Stimulated activated CD8-positive, alpha-beta memory T cell treated with anti-CD3 and anti-CD28 coated beads, Interleukin-7, amount 100 ng/mL, for 48 hours (primary cell): Measurements from ENCODE around the gene NKG7.
"Not testable (repeated sequence)": the region's sequence is repeated elsewhere in the genome, so short reads cannot be mapped to it uniquely, and the experiment has no call there.

Source experiments
- DNase-seq, 2 donors: peaks; one replicate each; pipeline ENCODE4 v3.0.0-alpha.2; 2020; ENCODE audit warnings: low read depth in 1 of 2; ENCODE audit errors: extremely low read depth in 1 of 2

The NKG7 gene, protein sequence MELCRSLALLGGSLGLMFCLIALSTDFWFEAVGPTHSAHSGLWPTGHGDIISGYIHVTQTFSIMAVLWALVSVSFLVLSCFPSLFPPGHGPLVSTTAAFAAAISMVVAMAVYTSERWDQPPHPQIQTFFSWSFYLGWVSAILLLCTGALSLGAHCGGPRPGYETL

DNA sequence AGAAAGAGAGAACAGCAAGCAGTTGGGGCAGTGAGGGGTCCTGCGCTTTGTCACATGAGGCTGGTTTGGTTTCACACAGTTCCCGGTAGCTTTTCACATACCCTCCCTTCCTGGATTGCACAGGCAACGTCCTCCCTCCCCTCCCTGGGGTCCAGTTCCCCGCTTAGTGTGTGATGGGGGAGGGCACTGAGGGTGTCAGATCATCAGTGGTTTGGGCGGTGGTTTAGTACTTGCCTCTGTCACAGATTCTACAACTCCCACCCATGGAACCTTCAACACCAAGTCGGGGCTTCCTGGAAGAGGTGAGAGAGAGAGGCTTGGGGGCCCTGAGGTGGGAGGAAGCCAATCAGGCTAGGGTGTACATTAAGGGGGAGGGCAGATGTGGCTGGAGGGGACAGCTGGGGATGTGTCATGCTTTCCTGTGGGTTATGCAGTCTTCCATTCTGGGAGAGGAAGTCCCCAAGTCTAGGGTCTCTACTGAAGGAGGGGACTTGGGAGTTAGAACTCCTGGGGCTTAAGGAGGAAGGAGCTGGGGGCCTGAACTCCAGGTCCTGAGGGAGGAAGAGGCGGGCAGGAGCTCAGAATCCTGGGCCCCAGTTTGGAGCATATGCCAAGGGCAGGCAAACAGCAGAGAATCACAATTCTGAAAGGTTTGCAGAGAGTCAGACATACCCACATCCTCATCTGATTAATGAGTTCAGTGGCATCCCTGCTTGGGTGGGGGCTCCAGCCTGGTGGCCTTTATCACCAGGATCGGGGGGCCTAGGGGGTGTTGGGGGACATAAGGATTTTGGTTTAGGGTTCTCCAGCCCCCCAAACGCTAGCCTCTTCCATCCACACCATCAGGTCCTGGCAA is at the start of gene NKG7:
Gene NKG7, minus strand, starts transcription at position 6 of the 856 bp plus-strand sequence. CDS start 119 bp downstream, outside the sequence.
- DNase-seq: peak; percentile 83 to 94

DNA sequence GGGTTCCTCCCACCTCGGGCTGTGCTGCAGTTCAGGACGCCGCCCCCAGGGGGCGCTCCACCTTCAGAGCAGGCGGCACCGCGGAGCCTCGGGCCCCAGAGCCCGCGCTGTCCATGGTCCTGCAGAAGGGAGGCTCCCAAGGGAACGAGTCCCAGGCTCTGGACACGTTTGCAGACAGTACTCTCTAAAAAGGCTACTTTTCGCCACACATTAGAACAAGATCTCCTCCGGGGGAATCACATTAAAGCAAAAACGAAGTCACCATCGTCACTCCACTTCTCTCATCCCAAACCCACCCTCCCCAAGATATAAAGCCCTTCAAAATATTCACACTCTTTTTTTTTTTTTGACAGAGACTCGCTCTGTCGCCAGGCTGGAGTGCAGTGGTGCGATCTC is 49.6 kb upstream of the NKG7 start:
- peak; percentile 72 to 74 for DNase-seq

DNA sequence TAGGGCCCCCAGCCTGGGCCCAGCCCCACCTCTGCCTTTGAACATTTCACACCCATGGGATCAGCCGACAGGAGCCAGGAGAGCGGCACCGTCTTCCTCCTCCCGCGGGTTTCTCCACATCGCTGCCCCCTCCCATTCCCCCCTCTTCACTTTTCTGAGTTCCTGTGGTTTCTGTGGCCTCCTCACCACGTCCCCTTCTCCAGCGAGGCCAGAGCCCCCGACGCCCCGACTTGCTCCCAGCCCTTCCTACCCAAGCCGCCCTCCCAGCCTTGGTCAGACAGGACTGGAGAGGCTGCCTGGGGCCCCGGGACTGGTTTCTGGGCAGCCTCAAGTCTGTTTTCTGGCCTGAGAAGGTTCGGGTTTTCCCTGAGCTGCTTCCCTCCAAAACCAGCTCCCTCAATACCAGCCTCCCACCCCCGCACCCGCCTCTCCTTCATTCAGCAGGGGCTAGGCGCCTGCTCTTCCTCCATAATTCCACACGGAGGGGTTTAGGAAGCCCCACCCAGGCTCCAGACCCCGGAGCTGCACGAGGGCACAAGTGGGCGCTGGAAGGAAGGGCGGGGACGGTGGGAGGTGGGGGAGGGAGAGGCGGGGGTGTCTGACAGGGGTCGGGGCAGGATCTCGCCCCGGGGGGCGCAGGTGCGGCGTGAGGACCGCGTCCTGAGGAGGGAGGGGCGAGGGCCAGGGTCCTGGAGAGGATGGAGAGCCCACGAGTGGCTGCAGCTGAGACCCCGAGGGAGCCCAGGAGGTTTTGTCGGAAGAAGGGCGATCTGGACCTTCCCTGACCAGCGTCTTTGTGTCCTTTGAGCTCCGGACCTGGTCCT is 49.0 kb upstream of the NKG7 start:
- DNase-seq: no peak

DNA sequence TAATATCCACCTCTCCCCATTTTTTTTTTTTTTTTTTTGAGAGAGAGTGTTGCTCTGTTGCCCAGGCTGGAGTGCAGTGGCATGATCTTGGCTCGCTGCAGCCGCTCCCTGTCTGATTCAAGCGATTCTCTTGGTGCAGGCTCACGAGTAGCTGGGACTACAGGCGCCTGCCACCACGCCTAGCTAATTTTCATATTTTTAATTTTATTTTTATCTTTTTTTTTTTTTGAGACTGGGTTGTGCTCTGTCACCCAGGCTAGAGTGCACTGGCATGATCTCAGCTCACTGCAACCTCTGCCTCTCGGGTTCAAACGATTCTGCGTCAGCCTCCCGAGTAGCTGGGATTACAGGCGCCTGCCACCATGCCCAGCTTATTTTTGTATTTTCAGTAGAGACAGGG is 48.1 kb upstream of the NKG7 start:
- not testable (repeated sequence) for DNase-seq

DNA sequence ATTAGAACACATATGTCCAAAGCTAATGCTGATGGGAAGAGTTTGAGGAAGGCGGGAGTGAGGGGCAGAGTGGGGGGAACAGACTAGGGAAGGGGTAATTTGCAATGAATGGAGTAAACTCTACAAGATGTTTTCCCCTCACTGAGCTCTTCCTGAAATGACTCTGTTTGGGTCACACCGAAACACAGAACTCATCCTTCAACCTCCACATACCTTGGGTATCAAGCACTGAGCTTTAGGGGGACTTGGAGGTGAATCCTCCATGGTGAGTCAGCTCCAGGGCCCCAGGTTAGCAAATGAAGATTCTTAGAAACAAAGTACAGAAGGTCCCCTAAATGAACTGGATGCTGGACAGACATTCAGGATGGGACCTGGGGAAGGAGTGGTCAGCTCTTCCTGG is 46.3 kb upstream of the NKG7 start:
- no peak for DNase-seq

DNA sequence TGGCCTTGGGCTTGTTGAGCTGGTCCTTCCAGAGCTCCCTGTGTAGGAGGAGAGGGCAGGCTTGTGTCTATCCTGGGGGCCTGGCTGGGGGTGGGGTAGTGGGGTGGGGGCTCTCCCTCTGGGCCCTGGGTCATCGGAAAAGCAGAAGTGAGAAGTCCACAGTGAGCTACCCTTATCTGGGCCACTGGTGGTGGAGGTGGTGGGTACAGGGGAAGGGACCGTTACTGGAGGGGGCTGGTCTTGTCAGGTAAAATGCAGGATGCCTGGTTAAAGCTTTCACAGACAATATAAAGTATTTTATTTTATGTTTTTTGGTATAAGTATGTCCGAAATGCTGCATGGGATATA is 45.3 kb upstream of the NKG7 start:
- DNase-seq: no peak

DNA sequence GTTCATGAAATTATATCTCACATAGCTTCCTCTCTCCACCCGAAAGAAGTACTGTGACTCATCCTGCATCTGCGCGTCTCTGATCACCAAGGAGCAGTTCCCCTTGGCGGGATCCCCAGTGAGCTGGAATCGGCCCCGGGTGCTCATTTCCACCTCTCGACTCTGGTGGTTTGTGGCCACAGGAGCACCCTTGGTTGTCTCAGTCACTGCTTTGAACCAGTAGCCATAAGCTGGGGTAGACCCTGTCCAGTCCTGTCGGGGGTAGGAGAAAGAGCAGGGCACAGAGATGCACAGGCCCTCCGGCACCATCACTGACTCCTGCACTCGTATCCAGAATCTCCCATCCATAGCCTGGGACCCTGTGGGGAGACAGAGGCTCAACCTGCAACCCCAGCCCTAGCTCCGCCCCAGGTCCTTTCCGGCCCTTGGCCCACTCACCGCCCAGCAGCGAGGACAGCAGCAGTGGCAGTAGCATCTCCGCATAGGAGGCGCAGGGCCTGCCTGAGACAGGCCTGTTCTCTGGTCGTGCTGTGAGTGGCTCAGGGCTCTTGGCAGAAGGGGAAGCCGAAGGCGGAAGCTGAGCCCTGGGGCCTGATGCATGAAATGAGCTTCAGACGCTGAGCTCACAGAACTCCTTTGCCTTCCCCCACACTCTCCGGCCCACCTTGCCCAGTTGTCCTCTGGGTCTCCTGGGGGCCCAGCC is 44.8 kb upstream of the NKG7 start, which contains the start of gene SIGLEC10:
Gene SIGLEC10, minus strand, starts transcription at position 536 of the 703 bp plus-strand sequence. Its CDS starts 61 bp downstream, at position 475.
- no peak for DNase-seq

DNA sequence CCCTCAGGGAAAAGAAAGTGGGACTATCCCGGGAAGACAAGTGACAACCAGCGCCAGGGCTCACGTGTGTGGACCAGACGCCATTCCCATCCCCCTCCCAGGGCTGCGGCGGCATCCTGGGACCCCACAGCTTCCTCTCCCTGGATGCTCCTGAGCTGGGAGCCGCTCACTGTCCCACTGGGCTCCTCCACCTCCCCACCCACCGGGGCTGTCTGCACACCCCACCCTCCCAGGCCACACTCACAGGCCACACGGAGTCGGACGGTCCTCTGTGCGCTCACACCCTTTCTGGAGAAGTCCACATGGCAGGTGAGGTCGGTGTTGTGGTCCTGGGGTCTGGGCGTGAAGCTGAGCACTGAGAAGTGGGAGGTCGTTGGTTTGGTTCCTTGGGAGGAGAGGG is 44.0 kb upstream of the NKG7 start:
- DNase-seq: not testable (repeated sequence)

DNA sequence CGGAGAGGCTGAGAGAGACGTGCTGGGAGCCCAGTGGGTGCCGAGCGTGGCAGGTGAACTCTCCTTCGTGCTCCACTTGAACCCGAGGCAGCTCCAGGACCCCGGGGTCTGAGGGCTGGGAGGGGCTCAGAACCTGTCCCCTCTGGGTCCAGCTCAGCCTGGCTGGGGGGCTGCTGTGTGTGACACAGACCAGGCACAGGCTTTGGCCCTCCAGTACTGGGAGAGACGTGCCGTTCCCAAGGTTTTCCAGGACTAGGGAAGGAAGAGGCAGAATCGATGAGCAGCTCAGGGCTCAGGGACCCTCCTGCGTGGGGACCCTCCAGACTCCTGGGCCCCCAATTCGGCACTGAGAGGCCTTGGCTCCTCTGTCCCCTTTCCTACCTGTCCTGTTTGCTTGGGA is 42.7 kb upstream of the NKG7 start:
- no peak for DNase-seq

DNA sequence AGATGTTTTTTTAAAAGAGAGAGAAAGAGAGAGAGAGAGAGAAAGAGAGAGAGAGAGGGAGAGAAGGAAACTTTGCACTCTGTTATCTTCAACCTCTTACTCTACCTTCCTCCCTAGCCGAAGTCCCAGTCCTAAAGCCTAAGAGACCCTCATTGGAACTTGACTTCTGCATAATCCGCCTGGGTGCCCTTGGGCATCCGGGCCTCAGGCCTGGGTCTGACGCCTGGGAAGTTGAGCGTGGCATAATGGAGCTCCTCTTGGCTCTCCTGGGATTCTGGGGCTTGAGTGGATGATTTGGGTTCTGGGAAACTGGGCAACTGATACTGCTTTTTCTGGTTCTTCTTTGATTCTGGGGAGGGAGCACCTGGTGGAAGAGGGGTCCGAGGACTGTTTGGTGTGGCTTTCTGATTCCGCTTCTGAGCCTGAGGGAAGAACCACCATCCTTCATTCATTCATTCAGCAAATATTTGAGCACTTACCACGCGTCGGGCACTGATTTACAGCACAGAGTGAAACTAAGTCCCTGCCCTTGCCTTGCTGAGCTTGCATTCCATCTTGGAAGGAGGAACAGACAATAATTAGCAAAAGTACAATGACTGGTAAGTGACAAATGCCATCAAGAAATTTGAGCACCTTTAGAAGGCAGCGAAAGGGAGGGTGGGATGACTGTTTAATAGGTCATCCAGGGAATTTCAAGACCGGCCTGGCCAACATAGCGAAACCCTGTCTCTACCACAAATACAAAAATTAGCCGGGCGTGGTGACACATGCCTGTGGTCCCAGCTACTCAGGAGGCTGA is 38.7 kb upstream of the NKG7 start:
- no peak for DNase-seq

DNA sequence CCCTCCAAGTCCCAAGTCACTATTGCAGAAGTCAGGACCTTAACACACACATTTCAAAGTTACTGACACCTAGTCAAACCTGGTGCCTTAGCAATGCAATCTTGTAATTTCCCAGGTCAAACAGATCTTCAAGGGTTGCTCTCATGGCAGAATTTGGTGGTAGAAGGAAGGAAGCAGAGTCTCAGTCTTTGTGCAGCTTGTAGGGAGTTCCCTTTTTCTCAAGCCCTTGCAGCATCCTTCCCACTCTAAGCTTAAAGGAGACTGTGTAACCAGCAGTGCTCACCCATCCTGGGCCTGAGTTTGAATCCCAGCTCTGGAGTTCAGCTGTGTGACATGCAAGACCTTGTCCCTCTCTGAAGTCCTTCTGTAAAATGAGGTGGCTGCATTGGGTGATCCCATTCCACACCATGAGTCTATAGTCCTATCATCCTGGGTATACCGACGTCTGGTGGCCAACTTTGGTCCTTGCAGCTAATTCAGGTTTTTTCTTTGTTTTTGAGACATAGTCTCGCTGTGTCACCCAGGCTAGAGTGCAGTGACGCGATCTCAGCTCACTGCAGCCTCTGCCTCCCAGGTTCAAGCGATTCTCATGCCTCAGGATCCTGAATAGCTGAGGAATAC is 35.2 kb upstream of the NKG7 start:
- DNase-seq: no peak

DNA sequence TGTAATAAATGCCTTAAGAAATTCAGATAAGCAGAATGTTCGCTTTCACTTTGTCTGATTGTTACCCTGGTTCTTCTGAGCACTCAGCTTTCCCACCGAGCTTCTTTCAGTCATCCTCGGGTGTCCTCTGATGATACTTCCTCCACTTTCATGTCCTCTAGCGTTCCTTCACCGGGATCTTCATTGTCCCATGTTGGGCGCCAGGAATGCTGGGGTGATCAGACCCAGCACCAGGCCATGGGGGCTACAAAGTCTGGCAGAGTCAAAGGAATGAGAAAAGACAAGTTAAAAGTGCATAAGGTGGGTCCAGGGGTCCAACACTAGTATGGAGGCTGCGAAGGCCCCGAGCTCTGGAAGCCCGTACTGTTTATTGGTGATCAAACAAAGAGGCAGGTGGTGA is 29.7 kb upstream of the NKG7 start:
- no peak for DNase-seq

DNA sequence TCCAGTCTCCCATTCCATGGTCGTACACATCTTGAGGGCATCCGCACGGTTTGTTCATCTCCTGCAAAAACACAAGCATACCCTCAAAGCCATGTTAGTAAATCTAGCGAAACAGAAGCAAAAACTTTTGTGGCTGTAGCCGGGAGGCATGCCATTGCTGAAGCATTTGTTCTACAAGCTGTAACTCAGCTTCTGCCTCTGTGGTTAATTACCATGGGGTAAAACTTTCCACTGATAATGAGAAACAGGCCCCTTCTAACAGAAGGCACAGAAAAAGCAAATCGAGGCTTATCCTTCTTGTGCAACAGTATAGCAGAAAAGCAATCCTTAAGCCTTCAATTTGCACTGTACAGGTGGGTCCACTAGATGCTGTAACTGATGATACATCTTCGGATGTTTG is 27.5 kb upstream of the NKG7 start:
- not testable (repeated sequence) for DNase-seq

DNA sequence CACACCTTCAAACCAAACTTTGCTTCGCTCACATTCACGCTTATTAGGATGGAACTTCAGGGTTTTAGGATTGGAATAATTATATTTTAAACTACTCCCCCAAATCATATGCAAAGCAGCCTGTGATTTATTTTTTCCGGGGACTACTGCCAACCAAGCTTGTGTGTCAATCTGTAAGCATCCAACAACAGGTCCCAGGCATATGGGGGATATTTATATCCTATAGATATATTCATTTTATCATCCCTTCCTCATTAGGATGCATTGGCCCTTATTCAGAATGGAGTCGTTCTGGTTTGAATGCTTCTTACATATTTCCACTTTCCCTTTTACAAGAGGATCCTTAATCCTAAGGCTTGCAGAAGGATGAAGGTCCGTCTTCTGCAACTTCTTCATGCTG is 26.8 kb upstream of the NKG7 start:
- no peak for DNase-seq

DNA sequence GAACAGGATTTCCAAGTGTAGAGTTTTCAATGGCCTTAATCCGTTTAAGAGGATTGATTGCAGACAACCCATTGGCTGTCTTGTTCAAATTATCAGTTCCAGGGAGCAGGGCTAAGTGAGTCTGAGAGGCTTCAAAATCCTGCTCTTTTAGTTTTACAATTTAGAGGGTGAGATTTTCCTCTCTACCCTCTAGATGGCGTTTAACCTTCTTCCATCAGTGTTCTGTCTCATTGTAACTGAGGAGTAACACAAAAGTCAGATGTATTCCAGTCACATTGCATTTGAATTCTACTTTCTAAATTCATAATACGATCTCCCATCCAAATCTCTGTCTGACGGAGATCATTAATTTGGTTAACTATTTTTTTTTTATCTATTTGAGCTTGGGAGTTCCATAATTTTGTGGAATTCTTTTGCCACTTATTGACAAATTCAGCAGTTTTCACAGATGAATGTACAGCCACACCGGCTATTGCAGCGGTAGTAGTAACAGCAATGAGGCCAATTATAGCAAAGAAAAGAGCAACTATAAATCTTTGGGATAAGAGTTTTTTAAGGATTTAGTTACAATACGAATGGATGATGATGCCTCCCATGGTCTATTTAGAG is 25.7 kb upstream of the NKG7 start:
- no peak for DNase-seq

DNA sequence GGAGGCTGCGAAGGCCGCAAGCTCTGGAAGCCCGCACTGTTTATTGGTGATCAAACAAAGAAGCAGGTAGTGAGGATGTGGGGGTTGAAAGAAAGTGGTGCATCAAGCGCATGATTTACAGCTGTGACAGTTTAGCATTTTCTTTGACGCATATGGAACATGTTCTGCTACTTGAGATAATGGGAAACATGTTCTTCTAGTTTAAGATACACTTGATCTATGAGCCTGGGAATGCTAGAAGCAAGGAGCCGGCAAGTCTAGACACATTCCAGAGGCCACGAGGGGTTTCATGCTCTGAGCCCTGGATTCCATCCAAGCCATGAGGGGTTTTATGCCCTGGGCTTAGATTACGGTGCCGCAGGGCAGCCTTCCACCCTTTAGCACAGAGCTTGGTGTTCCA is 25.0 kb upstream of the NKG7 start:
- not testable (repeated sequence) for DNase-seq

DNA sequence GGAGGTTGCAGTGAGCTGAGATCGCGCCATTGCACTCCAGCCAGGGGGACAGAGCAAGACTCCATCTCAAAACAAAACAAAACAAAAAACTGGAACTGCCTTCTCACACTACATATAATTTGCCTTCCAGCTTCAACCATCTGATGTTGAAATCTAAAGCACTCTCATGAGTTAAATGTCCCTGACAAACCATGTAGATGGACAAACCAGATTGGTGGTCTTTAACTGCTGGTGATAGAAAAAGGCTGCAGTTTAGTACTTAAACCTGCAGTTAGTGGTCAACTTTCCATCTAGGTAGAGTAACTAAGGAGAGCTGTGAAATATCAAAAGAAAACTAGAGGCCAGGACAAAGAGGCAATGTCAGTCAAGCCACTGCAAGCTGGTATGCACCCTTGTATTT is 23.7 kb upstream of the NKG7 start:
- DNase-seq: no peak

DNA sequence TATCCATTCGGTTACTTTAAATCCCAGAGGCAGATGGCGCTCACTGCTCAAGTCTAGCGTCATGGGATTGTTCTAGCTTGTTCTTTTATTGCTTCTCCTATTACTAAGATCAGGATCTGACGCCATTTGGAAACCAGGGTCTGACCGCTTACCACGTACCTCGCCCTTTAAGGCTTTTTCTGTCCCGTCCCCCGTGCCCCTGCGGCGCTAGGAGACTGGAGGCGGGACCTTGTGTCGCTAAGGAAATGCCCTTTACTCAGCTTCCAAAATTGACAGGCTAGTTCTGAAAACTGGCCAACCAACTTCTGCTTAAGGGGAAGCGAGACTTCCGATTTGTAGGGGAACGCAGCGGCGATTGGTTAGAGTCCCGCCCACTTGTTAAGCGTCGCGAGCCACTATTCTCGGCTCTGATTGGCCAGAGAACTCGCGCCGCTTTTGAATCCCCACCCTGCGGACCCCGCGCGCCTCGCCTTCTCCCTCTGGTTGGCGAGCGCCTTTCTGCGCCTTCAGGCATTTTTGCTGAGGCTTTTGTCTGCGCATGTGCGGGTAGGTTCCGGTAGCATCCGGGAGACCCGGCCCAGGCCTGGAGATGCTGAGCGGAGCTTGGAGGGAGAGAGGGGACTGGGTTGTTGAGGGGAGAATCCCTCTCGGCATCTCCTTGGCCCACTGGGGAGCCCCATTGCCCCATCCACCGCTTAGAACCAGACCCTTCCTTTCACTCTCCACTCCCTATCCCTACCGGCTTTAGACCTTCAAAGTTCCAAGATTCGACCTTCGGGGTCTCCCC is 21.8 kb upstream of the NKG7 start:
- DNase-seq: peak; percentile 91 to 98

DNA sequence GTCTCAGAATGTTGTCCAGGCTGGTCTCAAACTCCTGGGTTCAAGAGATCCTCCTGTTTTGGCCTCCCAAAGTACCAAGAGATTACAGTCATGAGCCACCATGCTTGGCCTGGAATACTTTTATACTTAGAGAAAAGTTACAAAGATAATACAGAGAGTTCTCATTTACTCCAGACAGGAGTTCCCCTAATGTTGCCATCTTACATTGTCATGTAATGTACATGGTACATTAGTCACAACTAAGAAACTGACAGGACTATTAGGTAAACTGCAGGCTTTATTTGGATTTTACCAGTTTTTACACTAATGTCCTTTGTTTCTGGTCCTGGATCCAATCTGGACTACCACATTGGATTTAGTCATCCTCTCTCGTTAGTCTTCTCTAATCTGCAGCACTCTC is 20.2 kb upstream of the NKG7 start:
- no peak for DNase-seq
